Activated CD8-positive, alpha-beta T cell treated with anti-CD3 and anti-CD28 coated beads for 36 hours (primary cell): Measurements from ENCODE around the gene TRAK1. TPM values are rescaled to one million over a fixed set of nuclear protein-coding genes. Genes with fewer than 3 reads are reported as not detected.

Source experiments
- ATAC-seq: fragments of 200-7000 bp; cut with Tn5 transposase; one replicate; pipeline ENCODE4 v1.10.0; 2021; ENCODE audit warnings: mild to moderate bottlenecking, moderate library complexity
- CTCF ChIA-PET: fragments of 350-600 bp; sonication (Branson Sonifier 250); formaldehyde crosslinking; loops from one replicate; lab custom pipeline; 2021; ENCODE audit warnings: antibody characterized with exemption; lab: Charles Lee
- POLR2A ChIA-PET: fragments of 350-600 bp; sonication (Branson Sonifier 250); formaldehyde crosslinking; loops from one replicate; lab custom pipeline; 2021; ENCODE audit warnings: antibody characterized with exemption; lab: Charles Lee
- DNase-seq: peaks from one replicate; pipeline ENCODE4 v3.0.0-alpha.2; 2020
- H3K27ac Mint-ChIP-seq: one replicate; pipeline ENCODE4 v1.8.0; 2021; ENCODE audit warnings: mild to moderate bottlenecking, mixed read lengths
- H3K27me3 Mint-ChIP-seq: one replicate; pipeline ENCODE4 v1.8.0; 2021; ENCODE audit warnings: mixed read lengths
- H3K36me3 Mint-ChIP-seq: one replicate; pipeline ENCODE4 v1.8.0; 2021; ENCODE audit warnings: low read depth, mixed read lengths
- H3K4me1 Mint-ChIP-seq: one replicate; pipeline ENCODE4 v1.8.0; 2021; ENCODE audit warnings: low read depth, mixed read lengths
- H3K4me3 Mint-ChIP-seq: one replicate; pipeline ENCODE4 v1.8.0; 2021; ENCODE audit warnings: mild to moderate bottlenecking, moderate library complexity, mixed read lengths
- H3K9me3 Mint-ChIP-seq: one replicate; pipeline ENCODE4 v1.8.0; 2021; ENCODE audit warnings: mixed read lengths
- intact Hi-C: fragments of 100-400 bp; cut with micrococcal nuclease; formaldehyde crosslinking; loops from one replicate; pipeline ENCODE4 v1.10.0; 2022
- total RNA-seq, 2 experiments: library from RNA; stranded (reverse); gene quantifications; one replicate each; pipeline ENCODE4 v1.2.3, GENCODE V29; 2021
- TF ChIP-seq, protein P1 (sequence below): fragments of 200-600 bp; IDR thresholded peaks from one replicate; pipeline ENCODE4 v1.8.0; 2022; ENCODE audit warnings: antibody characterized with exemption, mild to moderate bottlenecking

The TRAK1 gene
- total RNA-seq, 2 experiments from 2014 or later = 24.1 to 24.3 TPM

DNA sequence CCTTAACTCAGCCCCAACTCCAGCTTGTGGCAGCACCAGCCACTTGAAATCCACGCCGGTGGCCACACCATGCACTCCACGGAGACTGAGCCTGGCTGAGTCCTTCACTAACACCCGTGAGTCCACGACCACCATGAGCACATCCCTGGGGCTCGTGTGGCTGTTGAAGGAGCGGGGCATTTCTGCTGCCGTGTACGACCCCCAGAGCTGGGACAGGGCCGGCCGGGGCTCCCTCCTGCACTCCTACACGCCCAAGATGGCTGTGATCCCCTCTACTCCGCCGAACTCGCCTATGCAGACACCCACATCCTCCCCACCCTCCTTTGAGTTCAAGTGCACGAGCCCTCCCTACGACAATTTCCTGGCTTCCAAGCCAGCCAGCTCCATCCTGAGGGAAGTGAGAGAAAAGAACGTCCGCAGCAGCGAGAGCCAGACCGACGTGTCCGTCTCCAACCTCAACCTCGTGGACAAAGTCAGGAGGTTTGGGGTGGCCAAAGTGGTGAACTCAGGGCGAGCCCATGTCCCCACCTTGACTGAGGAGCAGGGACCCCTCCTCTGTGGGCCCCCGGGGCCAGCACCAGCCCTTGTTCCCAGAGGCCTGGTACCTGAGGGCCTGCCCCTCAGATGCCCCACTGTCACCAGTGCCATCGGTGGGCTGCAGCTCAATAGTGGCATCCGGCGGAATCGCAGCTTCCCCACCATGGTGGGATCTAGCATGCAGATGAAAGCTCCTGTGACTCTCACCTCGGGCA is 132.0 kb downstream of the TRAK1 start:
- CTCF ChIA-PET = interaction anchor here (1.0 to 1.4 kb wide), 2 partner anchors 24 to 32 kb away, joined by 3 to 5 read pairs; no protein-coding TSS in a partner anchor
- Mint-ChIP-seq H3K27me3 (no peaks in the 10 kb centered on the region), H3K27ac (no peak overlapping the region), H3K36me3 (peaks cover 24% of the 10 kb centered on the region), H3K4me3 (no peak overlapping the region), H3K4me1 (peaks cover 7% of the 10 kb centered on the region), H3K9me3 (no peaks in the 10 kb centered on the region)
- intact Hi-C loops = no loop called here
- no peak for DNase-seq
- no peak for ATAC-seq
- POLR2A ChIA-PET = no interaction called here
- TF ChIP-seq, protein P1, sequence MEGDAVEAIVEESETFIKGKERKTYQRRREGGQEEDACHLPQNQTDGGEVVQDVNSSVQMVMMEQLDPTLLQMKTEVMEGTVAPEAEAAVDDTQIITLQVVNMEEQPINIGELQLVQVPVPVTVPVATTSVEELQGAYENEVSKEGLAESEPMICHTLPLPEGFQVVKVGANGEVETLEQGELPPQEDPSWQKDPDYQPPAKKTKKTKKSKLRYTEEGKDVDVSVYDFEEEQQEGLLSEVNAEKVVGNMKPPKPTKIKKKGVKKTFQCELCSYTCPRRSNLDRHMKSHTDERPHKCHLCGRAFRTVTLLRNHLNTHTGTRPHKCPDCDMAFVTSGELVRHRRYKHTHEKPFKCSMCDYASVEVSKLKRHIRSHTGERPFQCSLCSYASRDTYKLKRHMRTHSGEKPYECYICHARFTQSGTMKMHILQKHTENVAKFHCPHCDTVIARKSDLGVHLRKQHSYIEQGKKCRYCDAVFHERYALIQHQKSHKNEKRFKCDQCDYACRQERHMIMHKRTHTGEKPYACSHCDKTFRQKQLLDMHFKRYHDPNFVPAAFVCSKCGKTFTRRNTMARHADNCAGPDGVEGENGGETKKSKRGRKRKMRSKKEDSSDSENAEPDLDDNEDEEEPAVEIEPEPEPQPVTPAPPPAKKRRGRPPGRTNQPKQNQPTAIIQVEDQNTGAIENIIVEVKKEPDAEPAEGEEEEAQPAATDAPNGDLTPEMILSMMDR = no peak

DNA sequence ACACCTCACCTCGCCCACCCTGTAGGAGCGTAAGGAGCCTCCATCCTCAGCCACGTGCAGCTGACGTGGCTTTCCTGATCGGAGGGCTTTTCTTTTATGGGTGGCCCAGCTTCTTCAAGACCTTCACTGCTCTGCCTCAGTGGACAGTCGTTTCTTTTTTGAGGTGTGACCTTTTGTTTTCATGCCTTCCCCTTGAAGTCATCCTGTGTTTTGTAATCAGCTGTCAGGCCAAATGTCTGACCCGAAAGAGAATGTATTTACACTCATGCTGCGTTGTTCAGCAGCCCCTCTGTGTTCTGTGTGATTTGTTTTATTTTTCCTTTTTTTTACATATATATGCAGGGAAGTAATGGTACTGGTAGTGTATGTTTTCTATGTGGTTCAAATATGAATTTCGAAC is 133.0 kb downstream of the TRAK1 start:
- Mint-ChIP-seq H3K36me3 (peaks cover 24% of the 10 kb centered on the region), H3K4me1 (peaks cover 7% of the 10 kb centered on the region), H3K27ac (no peak overlapping the region), H3K27me3 (no peaks in the 10 kb centered on the region), H3K4me3 (no peak overlapping the region), H3K9me3 (no peaks in the 10 kb centered on the region)
- TF ChIP-seq, protein P1 = no peak
- intact Hi-C loops = no loop called here
- DNase-seq (no peak), ATAC-seq (no peak)
- ChIA-PET POLR2A (interaction anchor here (0.7 to 1.1 kb wide), 2 partner anchors 10 to 256 kb away, joined by 3 read pairs; no protein-coding TSS in a partner anchor), CTCF (interaction anchor here (1.4 kb wide), 1 partner anchor 33 kb away, joined by 3 read pairs; no protein-coding TSS in a partner anchor)

DNA sequence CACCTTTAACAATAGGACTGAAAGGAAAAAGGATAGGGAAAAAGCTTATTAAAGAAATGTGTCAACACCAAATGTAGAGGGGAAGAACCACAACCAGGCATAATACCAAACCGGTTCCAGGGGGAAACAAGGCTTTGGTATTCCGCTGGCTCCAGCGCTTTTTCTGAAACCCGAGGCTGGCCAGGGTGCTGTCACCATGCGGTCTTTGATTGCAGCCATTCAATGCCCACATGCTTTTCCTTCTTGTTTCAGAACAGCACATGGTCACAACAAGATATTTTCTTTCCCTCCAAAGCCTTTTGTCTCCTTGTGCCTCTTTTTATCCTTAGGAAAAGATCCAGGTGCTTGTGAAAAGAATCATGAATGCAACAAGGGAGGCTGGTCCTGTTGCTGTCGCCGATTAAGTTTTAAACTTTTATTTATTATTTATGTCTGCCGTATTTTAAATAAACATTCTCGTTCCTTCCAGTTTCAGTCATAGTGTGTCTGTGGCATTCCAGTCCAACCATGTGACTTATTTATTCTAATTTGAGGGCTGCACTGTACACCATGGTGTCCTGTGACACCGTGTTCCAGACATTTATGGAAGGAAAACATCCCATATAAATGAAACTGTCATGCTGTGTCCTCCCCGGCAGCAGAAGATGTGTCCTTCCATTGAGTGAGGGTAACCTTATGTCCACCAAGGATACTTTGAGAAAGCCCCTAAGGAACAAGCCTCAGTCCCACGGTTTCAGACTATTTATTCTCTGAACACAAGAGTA is 133.7 kb downstream of the TRAK1 start:
- POLR2A ChIA-PET = interaction anchor here (0.7 to 1.1 kb wide), 2 partner anchors 9 to 257 kb away, joined by 3 read pairs; no protein-coding TSS in a partner anchor
- CTCF ChIA-PET = interaction anchor here (1.4 kb wide), 1 partner anchor 34 kb away, joined by 3 read pairs; no protein-coding TSS in a partner anchor
- Mint-ChIP-seq H3K27ac (no peak overlapping the region), H3K27me3 (no peaks in the 10 kb centered on the region), H3K36me3 (peaks cover 24% of the 10 kb centered on the region), H3K9me3 (no peaks in the 10 kb centered on the region), H3K4me3 (no peak overlapping the region), H3K4me1 (peaks cover 7% of the 10 kb centered on the region)
- ATAC-seq (no peak), DNase-seq (no peak)
- TF ChIP-seq, protein P1 = no peak
- intact Hi-C loops = no loop called here

DNA sequence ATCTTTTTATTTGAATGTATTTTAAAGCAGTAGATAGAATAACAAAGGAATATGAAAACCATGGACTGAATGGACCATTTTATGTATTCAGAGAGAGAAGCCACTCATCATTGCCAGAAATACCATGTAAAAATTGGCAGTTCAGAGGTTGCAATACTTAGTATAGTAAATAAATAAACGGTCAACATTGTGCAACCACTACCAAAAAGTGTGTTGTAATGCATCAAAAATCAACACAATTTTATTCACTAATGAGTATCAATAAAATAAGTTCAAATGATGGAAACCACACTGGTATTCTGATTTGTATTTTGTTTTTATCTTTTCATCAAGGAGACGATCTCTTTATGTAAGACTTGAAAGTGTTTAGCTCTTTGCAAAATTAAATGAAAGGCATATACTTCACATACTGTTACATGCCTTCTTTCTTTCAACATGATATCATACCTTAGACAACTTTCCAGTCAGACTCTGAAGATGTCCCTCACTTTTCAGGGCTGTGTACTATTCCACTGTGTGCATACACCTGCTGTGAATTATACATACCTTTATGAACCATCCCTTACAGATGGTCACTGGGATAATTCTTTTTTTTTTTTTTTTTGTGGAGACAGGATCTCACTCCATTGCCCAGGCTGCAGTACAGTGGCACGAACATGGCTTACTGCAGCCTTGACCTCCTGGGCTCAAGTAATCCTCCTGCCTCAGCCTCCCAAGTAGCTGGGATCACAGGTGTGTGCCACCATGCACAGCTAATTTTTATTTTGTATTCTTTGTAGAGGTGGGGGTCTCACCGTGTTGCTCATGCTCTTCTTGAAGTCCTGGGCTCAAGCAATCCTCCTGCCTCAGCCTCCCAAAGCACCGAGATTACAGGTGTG is 134.6 kb downstream of the TRAK1 start:
- intact Hi-C loops = no loop called here
- DNase-seq (no peak), ATAC-seq (no peak)
- TF ChIP-seq, protein P1 = no peak
- ChIA-PET CTCF (interaction anchor here (1.0 kb wide), 1 partner anchor 218 kb away, joined by 4 read pairs; no protein-coding TSS in a partner anchor), POLR2A (interaction anchor here (0.6 kb wide), 1 partner anchor 10 kb away, joined by 3 read pairs; no protein-coding TSS in a partner anchor)
- Mint-ChIP-seq H3K36me3 (peaks cover 17% of the 10 kb centered on the region), H3K9me3 (no peaks in the 10 kb centered on the region), H3K4me1 (peaks cover under 1% of the 10 kb centered on the region), H3K4me3 (no peak overlapping the region), H3K27ac (no peak overlapping the region), H3K27me3 (no peaks in the 10 kb centered on the region)
